Neutrophil (primary cell): ENCODE results near the gene SLC25A23.
"Not testable (repeated sequence)": the region's sequence is repeated elsewhere in the genome, so short reads cannot be mapped to it uniquely, and the experiment has no call there.

Source experiments
- H3K27ac ChIP-seq: fragments of 200-600 bp; sonication (generic); 2 replicates; pipeline ENCODE4 v1.5.1; 2016; ENCODE audit warnings: mild to moderate bottlenecking, moderate library complexity
- H3K27me3 ChIP-seq: fragments of 200-600 bp; sonication (generic); 2 replicates; pipeline ENCODE4 v1.6.0; 2016; ENCODE audit warnings: mild to moderate bottlenecking
- H3K36me3 ChIP-seq: fragments of 200-600 bp; sonication (generic); 2 replicates; pipeline ENCODE4 v1.5.1; 2017
- H3K4me1 ChIP-seq, 2 experiments: fragments of 200-600 bp in 1 of 2; sonication (generic) in 1 of 2; 1 replicate in 1 of 2; 2 replicates in 1 of 2; pipeline versions ENCODE4 v1.5.1 to v1.6.1; 2013 to 2016; ENCODE audit warnings: low read depth in 1 of 2, low read length in 1 of 2, mild to moderate bottlenecking in 1 of 2, moderate library complexity in 1 of 2; ENCODE audit not compliant: control insufficient read depth in 1 of 2, insufficient read depth in 1 of 2
- H3K4me3 ChIP-seq, 2 experiments: fragments of 200-600 bp in 1 of 2; sonication (generic) in 1 of 2; 1 replicate in 1 of 2; 2 replicates in 1 of 2; pipeline ENCODE4 v1.5.1; 2013 to 2016; ENCODE audit warnings: low read depth in 1 of 2, low read length in 1 of 2, mild to moderate bottlenecking in 1 of 2, moderate library complexity in 1 of 2
- H3K9me3 ChIP-seq: fragments of 200-600 bp; sonication (generic); 2 replicates; pipeline ENCODE4 v1.5.1; 2016
- TF ChIP-seq, protein P1 (sequence below): fragments of 200-600 bp; sonication (generic); IDR thresholded peaks from 2 replicates; pipeline ENCODE4 v1.5.1; 2016; ENCODE audit warnings: antibody characterized with exemption

SLC25A23 gene

DNA sequence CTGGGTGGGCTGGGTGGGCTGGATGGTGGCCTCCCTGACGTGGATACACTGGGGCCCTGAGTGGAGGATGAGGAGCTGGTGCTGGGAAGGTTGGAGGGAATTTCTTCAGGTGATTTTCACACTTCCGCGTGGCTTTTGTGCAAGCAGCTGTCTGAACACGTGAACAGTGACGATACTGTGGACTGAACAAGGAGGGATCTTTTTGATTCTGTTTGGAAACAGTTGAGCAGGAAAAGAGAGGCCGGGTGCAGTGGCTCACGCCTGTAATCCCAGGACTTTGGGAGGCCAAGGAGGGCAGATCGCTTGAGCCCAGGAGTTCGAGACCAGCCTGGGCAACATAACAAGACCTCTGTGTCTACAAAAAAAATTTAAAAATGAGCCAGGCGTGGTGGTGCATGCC lies 57.5 kb downstream of the SLC25A23 start:
- Histone ChIP-seq H3K36me3 (no peaks in the 10 kb centered on the region), H3K4me3 (no peak overlapping the region), H3K9me3 (no peaks in the 10 kb centered on the region), H3K4me1 (no peaks in the 10 kb centered on the region), H3K27me3 (no peaks in the 10 kb centered on the region), H3K27ac (no peak overlapping the region)
- TF ChIP-seq, protein P1, sequence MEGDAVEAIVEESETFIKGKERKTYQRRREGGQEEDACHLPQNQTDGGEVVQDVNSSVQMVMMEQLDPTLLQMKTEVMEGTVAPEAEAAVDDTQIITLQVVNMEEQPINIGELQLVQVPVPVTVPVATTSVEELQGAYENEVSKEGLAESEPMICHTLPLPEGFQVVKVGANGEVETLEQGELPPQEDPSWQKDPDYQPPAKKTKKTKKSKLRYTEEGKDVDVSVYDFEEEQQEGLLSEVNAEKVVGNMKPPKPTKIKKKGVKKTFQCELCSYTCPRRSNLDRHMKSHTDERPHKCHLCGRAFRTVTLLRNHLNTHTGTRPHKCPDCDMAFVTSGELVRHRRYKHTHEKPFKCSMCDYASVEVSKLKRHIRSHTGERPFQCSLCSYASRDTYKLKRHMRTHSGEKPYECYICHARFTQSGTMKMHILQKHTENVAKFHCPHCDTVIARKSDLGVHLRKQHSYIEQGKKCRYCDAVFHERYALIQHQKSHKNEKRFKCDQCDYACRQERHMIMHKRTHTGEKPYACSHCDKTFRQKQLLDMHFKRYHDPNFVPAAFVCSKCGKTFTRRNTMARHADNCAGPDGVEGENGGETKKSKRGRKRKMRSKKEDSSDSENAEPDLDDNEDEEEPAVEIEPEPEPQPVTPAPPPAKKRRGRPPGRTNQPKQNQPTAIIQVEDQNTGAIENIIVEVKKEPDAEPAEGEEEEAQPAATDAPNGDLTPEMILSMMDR: no peak

DNA sequence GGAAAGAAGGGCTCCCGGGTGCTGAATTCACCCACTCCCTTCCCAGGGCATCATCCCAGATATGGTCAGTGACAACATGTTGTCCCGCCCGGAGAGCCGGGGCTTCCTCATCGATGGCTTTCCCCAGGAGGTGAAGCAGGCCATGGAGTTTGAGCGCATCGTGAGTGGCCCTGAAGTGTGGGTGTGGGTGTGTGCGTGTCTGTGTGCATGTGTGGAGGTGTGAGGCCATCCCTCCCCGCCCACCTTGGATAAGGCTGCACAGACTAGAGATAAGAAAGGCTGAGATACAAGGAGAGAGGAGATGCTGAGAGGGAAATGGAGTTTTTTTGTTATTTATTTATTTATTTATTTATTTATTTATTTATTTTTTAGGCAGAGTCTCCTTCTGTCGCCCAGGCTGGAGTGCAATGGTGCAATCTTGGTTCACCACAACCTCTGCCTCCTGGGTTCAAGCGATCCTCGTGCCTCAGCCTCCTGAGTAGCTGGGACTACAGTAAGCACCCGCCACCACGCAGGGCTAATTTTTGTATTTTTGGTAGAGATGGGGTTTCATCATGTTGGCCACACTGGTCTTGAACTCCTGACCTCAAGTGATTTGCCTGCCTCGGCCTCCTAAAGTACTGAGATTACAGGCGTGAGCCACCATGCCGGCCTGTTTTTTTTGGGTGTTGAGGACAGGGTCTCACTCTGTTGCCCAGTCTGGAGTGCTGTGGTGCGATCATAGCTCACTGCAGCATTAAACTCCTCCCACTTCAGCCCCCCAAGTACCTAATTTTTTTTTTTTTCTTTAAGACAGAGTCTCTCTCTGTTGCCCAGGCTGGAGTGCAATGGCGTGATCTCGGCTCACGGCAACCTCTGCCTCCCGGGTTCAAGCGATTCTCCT lies 59.3 kb downstream of the SLC25A23 start:
- H3K9me3 ChIP-seq, H3K27me3 ChIP-seq, H3K4me3 ChIP-seq: not testable (repeated sequence)

GRCh38 chr19:6396305-6396704 lies 63.3 kb downstream of the SLC25A23 start:
- H3K4me1 ChIP-seq: peaks cover 15 to 17% of the 10 kb centered on the region in 2 experiments
- TF ChIP-seq, protein P1: no peak
- peaks cover 7% of the 10 kb centered on the region for H3K36me3 ChIP-seq
- H3K4me3 ChIP-seq: no peak overlapping the region
- no peaks in the 10 kb centered on the region for H3K27me3 ChIP-seq
- H3K9me3 ChIP-seq: no peaks in the 10 kb centered on the region
- no peak overlapping the region for H3K27ac ChIP-seq

More for the DNA sequence above, 59.3 kb downstream of the SLC25A23 start:
- H3K4me1 ChIP-seq, H3K27ac ChIP-seq, H3K36me3 ChIP-seq: not testable (repeated sequence)

DNA sequence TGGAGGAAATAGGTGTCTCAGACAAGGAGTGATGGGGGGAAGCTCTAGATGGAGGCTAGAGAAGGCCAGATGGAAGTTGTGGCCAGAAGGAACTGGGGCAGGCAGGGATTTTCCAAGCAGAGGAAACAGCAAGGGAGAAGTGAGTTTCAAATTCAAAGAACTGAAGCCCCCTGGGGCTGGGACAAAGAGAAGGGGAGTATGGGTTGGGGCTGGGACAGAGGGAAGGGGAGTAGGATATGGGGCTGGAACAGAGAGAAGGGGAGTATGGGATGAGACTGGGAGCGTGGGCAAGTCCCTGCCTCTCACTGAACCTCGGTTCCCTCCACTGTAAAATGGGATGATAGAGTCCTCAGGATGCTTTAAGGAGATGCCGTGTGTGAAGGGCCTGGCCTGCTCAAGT lies 64.8 kb downstream of the SLC25A23 start:
- no peak overlapping the region for H3K4me3 ChIP-seq
- H3K27me3 ChIP-seq: no peaks in the 10 kb centered on the region
- TF ChIP-seq, protein P1: no peak
- H3K27ac ChIP-seq: no peak overlapping the region
- peaks cover 15 to 17% of the 10 kb centered on the region in 2 experiments for H3K4me1 ChIP-seq
- H3K9me3 ChIP-seq: no peaks in the 10 kb centered on the region
- H3K36me3 ChIP-seq: peaks cover 13% of the 10 kb centered on the region

DNA sequence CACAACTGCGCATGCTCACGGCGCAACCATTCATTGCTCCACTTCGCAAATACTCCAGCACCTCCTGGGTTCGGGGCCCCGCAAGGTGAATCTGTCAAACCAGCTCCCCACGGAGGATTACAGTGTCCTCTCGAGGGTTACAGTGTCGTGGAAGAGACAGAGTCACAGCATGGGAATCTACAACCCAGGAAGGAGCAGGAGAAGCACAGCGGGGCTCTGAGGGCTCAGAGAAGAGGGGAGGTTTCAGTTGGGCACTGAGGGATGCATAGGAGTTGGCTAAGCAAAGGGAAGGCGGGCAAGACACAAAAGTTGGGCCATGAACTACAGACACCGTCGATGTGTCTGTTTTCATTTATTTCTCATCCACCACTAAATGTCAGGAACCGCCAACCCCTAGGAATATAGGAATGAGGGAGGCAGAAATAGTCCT lies 65.6 kb downstream of the SLC25A23 start:
- peaks cover 15 to 17% of the 10 kb centered on the region in 2 experiments for H3K4me1 ChIP-seq
- no peaks in the 10 kb centered on the region for H3K9me3 ChIP-seq
- H3K27me3 ChIP-seq: no peaks in the 10 kb centered on the region
- H3K27ac ChIP-seq: peak overlapping the region; percentile 97
- H3K36me3 ChIP-seq: peaks cover 22% of the 10 kb centered on the region
- peak overlapping the region; percentile 95 to 99 for H3K4me3 ChIP-seq
- TF ChIP-seq, protein P1: no peak
